SW480 (cell line): ENCODE measurements around the gene NUBP2.
A peak's percentile ranks its signal among the peaks of the same experiment; 100 is the strongest.

Experiments used
- DNase-seq: peaks from one replicate; pipeline ENCODE4 v3.0.0-alpha.2; 2016; ENCODE audit warnings: low spot score

NUBP2 gene

GRCh38 chr16:1810106-1810505 lies 27.3 kb downstream of the NUBP2 start:
- no peak for DNase-seq

GRCh38 chr16:1810536-1810935 lies 27.8 kb downstream of the NUBP2 start:
- DNase-seq: no peak

DNA sequence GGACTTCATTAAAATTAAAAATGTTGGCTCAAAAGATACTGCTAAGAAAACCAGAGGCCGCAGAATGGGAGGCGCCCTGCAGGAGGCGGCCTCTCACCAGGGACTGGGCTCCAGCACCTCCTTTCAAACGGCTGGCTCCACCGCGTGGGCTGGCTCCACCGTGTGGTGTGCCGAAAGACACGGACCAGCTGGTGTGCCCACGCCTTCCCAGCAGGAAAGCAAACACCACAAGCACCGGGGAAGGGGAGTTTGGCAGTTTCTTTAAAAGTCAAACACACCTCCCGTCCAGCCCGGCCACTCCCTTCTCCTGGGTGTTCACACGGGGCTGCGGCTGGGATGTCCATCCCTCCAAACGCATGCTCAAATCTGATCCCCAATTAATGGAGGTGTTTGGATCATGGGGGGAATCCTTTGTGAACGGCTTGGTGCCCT lies 30.0 kb downstream of the NUBP2 start:
- DNase-seq: peak; percentile 74

GRCh38 chr16:1815461-1815860 lies 32.7 kb downstream of the NUBP2 start:
- no peak for DNase-seq

GRCh38 chr16:1816396-1817275 lies 33.9 kb downstream of the NUBP2 start:
- DNase-seq: no peak

DNA sequence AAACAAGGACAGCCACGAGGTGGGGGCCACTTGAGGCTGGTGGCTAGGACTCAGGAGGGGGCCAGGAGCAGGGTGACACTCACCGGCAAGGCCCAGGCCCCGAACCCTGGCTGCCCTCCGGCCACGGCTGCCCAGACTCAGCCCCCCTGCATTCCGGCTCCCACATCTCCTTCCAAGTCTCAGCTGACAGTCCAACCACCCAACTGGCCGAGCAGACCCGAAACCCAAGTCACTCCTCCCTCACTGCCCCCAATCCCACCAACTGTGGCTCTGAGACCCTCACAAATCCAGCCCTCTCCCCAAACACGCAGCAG lies 34.5 kb downstream of the NUBP2 start:
- DNase-seq: no peak

DNA sequence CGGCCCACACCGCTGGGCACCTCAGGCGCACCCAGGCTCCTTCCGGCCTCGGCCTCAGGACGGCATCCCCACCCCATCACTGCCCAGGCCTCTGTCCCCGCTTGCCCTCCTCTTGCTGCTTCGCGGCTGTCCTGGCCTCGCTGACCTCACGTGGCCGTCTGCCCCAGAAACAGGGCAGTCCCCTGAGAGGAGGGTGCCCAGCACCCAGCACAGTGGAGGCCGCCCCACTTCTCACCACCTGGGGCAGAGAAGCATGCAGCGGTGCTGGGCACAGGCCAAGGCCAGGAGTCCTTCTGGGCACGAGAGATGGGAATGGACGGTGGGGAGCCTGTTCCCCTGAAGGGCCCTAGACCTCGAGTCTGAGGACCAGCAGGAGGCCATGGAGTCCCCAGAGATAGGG lies 35.0 kb downstream of the NUBP2 start:
- DNase-seq: no peak

GRCh38 chr16:1818204-1818872 lies 35.6 kb downstream of the NUBP2 start:
- no peak for DNase-seq

- no peak for DNase-seq
These were observed 36.2 kb downstream of the NUBP2 start for GRCh38 chr16:1818873-1819525.

GRCh38 chr16:1819611-1820010 lies 36.9 kb downstream of the NUBP2 start:
- no peak for DNase-seq

- DNase-seq: no peak
These were observed 37.6 kb downstream of the NUBP2 start for GRCh38 chr16:1820096-1820945.

GRCh38 chr16:1820946-1821290 lies 38.2 kb downstream of the NUBP2 start:
- DNase-seq: no peak

GRCh38 chr16:1821861-1822611 lies 39.3 kb downstream of the NUBP2 start:
- DNase-seq: no peak

DNA sequence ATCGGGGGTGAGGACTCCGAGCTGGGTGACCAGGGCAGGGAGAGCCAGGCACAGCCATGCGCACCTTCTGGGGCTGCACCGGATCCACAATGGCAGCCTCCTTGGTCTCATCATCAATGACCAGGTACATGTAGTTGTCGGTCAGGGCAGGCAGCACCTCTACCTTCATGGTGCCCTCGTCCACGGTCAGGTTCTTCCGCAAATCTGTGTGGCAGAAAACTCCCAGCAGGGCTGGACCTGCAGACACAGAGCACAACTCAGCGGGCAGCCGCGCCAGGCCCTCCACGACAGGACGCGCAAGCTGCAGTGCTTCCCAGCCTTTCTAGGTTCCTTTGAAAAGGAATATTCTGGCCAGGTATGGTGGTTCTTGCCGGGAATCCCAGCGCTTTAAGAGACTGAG lies 40.0 kb downstream of the NUBP2 start:
- no peak for DNase-seq

- DNase-seq: peak; percentile 39
These were observed 41.1 kb downstream of the NUBP2 start for GRCh38 chr16:1823821-1824220.

GRCh38 chr16:1825381-1825863 lies 42.7 kb downstream of the NUBP2 start:
- no peak for DNase-seq

- peak; percentile 50 for DNase-seq
These were observed 43.3 kb downstream of the NUBP2 start for GRCh38 chr16:1825864-1826690.

GRCh38 chr16:1826691-1827573 lies 44.2 kb downstream of the NUBP2 start, which contains the start of the genes FAHD1 and HAGH:
TSS of gene FAHD1 (plus strand) at chr16:1827206. CDS start at chr16:1827239, 33 bp downstream.
TSS of gene HAGH (minus strand) at chr16:1826825. CDS start at chr16:1826787, 38 bp downstream.
- peak; percentile 90 for DNase-seq
